Measurements from ENCODE around the gene RNF31. TPM values are rescaled to one million over a fixed set of nuclear protein-coding genes. Genes with fewer than 3 reads are reported as not detected.
"Not testable (repeated sequence)": the region's sequence is repeated elsewhere in the genome, so short reads cannot be mapped to it uniquely, and the experiment has no call there.

The RNF31 gene
- total RNA-seq, 4 donors from 2014 or later = 26.6 to 64.2 (median 37.8) TPM

DNA sequence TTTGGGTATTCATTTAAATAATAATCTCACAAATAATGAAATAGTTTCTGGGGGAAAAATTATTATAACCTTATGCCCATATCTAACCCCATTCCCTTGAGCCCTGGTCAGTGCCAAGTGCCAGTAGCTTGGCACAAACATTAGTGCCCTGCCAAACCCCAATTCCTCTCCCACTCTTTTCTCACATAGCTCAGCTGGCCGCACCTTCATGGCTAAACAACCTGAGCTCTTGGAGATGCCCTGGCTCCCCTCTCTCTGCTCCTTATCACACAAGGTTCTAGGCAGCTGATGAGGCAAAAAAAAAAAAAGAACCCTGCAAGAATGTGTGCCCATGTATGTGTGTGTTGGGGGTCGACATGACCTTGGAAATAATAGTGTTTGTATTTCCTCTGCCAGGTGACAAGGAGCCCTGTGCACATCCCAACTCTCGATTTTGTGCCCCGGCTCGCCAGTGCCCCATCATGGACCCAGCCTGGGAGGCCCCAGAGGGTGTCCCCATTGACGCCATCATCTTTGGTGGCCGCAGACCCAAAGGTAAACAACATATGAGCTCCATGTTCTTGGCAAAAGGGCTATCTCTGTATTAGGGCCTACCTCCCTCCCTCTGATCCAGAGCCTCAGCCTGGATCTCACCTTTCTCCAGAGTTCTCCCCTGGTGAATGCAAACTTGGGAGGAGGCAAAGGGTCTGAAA lies 44.8 kb upstream of the RNF31 start:
- TF ChIP-seq, protein P1, sequence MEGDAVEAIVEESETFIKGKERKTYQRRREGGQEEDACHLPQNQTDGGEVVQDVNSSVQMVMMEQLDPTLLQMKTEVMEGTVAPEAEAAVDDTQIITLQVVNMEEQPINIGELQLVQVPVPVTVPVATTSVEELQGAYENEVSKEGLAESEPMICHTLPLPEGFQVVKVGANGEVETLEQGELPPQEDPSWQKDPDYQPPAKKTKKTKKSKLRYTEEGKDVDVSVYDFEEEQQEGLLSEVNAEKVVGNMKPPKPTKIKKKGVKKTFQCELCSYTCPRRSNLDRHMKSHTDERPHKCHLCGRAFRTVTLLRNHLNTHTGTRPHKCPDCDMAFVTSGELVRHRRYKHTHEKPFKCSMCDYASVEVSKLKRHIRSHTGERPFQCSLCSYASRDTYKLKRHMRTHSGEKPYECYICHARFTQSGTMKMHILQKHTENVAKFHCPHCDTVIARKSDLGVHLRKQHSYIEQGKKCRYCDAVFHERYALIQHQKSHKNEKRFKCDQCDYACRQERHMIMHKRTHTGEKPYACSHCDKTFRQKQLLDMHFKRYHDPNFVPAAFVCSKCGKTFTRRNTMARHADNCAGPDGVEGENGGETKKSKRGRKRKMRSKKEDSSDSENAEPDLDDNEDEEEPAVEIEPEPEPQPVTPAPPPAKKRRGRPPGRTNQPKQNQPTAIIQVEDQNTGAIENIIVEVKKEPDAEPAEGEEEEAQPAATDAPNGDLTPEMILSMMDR (IDR thresholded peaks at IDR 0.05) = no peak
- no peak for ATAC-seq (ENCODE audit: low FRiP score)
- DNase-seq (ENCODE audit: low spot score) = no peak

DNA sequence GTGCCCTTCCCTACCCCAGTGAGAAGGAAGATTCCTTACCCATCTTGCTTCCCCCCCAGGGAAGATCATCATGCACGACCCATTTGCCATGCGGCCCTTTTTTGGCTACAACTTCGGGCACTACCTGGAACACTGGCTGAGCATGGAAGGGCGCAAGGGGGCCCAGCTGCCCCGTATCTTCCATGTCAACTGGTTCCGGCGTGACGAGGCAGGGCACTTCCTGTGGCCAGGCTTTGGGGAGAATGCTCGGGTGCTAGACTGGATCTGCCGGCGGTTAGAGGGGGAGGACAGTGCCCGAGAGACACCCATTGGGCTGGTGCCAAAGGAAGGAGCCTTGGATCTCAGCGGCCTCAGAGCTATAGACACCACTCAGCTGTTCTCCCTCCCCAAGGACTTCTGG lies 43.8 kb upstream of the RNF31 start:
- ATAC-seq (ENCODE audit: low FRiP score) (no peak), DNase-seq (ENCODE audit: low spot score) (no peak)
- TF ChIP-seq, protein P1 (IDR thresholded peaks at IDR 0.05) = no peak

DNA sequence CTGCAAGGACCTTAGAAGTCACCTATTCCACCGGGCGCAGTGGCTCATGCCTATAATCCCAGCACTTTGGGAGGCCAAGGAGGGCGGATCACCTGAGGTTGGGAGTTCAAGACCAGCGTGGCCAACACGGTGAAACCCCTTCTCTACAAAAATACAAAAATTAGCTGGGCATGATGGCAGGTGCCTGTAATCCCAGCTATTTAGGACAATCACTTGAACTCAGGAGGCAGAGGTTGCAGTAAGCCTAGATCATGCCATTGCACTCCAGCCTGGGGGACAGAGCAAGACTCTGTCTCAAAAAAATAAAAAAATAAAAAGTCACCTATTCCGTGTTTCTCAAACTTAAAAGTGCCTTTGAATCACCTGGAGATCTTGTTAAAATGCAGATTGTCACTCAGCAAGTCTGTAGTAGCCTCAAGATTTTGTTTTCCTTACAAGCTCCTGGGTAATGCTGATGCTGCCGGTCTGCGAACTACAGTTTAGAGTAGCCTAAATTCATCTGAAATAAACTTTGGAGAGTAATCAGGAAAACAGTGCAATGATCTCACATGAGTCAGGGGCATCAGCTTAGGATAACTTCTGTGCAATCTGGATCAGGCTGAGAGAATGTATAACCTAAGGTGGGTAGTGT lies 41.6 kb upstream of the RNF31 start:
- not testable (repeated sequence) for ATAC-seq (ENCODE audit: low FRiP score); DNase-seq (ENCODE audit: low spot score)

DNA sequence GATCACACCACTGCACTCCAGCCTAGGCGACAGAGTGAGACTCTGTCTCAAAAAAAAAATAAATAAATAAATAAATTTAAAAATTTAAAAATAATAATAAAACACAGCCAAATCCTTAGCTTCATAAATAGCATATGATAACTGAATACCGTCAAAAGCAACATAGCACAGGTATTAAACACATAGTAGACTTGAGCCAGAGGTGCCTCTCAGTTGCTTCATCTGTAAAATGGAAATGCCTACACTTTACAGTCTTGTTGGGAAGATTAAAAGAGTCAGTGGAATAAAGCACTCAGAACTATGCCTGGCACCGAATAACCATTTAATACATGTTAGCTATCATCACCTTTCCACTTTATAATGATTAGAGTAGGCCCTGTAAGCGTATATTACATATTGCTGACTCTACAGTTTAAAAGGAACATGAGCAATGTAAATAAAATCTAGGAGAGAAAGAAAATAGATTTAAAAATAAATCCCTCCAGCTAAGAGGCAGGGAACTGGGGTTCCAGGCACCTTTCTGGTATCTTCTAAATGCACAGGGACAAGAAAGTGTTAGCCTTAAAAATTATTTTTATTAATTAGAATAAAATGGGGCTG lies 40.5 kb upstream of the RNF31 start:
- DNase-seq (ENCODE audit: low spot score) = no peak
- no peak for ATAC-seq (ENCODE audit: low FRiP score)
- TF ChIP-seq, protein P1 (IDR thresholded peaks at IDR 0.05) = no peak

DNA sequence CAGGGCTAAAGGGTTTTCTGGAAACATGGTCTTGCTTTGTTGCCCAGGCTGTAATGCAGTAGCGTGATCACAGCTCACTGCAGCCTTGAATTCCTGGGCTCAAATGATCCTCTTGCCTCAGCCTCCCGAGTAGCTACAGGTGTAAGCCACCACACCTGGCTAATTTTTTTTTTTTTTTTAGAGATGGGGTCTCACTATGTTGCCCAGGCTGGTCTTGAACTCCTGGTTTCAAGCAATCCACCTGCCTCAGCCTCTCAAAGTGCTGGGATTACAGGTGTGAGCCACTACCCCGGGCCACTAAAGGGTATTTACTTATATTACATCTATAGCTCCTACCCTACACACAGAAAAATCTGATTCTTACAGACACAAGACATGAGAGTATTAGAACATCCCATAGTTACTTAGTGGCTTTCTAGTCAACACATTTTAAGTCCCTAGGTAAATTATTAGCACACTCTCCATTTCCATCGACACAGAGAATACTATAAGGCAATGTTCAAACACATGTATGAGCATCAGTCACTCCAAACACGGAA lies 38.9 kb upstream of the RNF31 start:
- DNase-seq (ENCODE audit: low spot score) = no peak
- ATAC-seq (ENCODE audit: low FRiP score) = peak; percentile 11

DNA sequence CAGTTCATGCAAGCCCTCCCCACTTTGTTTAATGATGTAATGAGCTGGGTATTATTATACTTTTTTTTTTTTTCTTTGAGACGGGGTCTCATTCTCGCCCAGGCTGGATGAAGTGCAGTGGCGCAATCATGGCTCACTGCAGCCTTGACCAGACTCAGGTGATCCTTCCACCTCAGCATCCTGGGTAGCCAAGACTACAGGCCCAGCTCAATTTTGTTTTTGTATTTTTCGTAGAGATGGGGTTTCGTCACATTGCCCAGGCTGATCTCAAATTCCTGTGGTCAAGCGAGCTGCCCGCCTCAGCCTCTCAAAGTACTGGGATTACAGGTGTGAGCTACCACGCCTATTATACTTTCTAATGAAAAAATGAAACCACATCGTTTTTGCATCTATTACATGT lies 37.2 kb upstream of the RNF31 start:
- TF ChIP-seq, protein P1 (IDR thresholded peaks at IDR 0.05) = no peak
- no peak for DNase-seq (ENCODE audit: low spot score)
- ATAC-seq (ENCODE audit: low FRiP score) = no peak

More for the DNA sequence above, 38.9 kb upstream of the RNF31 start:
- TF ChIP-seq, protein P1 (IDR thresholded peaks at IDR 0.05) = no peak

DNA sequence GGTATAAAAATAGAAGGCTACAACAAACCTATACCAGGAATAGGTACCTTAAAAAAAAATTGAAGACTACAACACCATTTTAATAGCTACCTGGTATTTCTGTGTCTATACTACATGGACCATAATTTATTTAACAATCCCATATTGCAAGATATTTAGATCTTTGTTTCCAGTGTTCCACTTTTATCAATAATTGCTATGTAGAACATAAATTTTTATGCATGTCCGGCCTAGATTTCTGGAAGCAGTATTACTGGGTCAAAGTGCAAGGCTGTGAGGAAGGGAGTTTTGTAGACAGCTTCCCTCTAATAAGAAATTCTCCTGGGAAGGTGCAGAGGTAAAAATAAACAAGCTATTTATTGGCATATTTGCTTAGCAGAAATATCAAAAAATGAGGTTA lies 36.8 kb upstream of the RNF31 start:
- no peak for DNase-seq (ENCODE audit: low spot score)
- ATAC-seq (ENCODE audit: low FRiP score) = no peak
- TF ChIP-seq, protein P1 (IDR thresholded peaks at IDR 0.05) = no peak
